HepG2 (cell line): ENCODE results near the gene GPN1. TPM values are rescaled to one million over a fixed set of nuclear protein-coding genes. Genes with fewer than 3 reads are reported as not detected.

ENCODE experiments used
- DZIP1 ChIP-seq: sonication (generic); formaldehyde crosslinking; IDR thresholded peaks from 2 replicates; pipeline ENCODE4 v1.5.0; 2020; ENCODE audit warnings: mild to moderate bottlenecking, missing genetic modification reagents
- ERF ChIP-seq: IDR thresholded peaks from 2 replicates; pipeline ENCODE4 v1.6.1; 2018; ENCODE audit warnings: missing biosample characterization, missing genetic modification reagents
- ETV5 ChIP-seq: IDR thresholded peaks from 2 replicates; pipeline ENCODE4 v1.6.1; 2018; ENCODE audit warnings: missing biosample characterization, missing genetic modification reagents, inconsistent platforms, borderline replicate concordance
- ETV6 ChIP-seq: sonication (generic); formaldehyde crosslinking; conservative IDR thresholded peaks from 2 replicates; pipeline ENCODE4 v1.4.0; 2020; ENCODE audit warnings: missing genetic modification reagents
- GMEB1 ChIP-seq: sonication (generic); formaldehyde crosslinking; IDR thresholded peaks from 2 replicates; pipeline ENCODE4 v1.5.1; 2020; ENCODE audit warnings: missing genetic modification reagents, mild to moderate bottlenecking, borderline replicate concordance
- NR3C1 ChIP-seq: sonication (generic); formaldehyde crosslinking; IDR thresholded peaks from 2 replicates; pipeline ENCODE4 v1.4.0; 2020; ENCODE audit warnings: missing genetic modification reagents
- SMC3 ChIP-seq: IDR thresholded peaks from 2 replicates; pipeline ENCODE4 v1.6.1; 2011; ENCODE audit warnings: low read length, improper control_type of control experiment
- ZBTB25 ChIP-seq: IDR thresholded peaks from 2 replicates; pipeline ENCODE4 v1.6.1; 2018; ENCODE audit warnings: missing genetic modification reagents
- ZBTB44 ChIP-seq: sonication (generic); formaldehyde crosslinking; IDR thresholded peaks from 2 replicates; pipeline ENCODE4 v1.4.0; 2020; ENCODE audit warnings: missing genetic modification reagents
- ZNF142 ChIP-seq: sonication (generic); formaldehyde crosslinking; IDR thresholded peaks from 2 replicates; pipeline ENCODE4 v1.4.0; 2020; ENCODE audit warnings: missing genetic modification reagents
- ZNF143 ChIP-seq: sonication (generic); formaldehyde crosslinking; IDR thresholded peaks from 2 replicates; pipeline ENCODE4 v1.4.0; 2020; ENCODE audit warnings: missing genetic modification reagents
- ZNF597 ChIP-seq: sonication (generic); formaldehyde crosslinking; IDR thresholded peaks from 2 replicates; pipeline ENCODE4 v1.5.0; 2020; ENCODE audit warnings: missing genetic modification reagents
- polyA plus RNA-seq, 8 experiments: library from polyadenylated mRNA; depleted of rRNA in 3 of 8; stranded (reverse) in 7 of 8; unstranded in 1 of 8; fragments of >200 nt; fragmentation: Illumina TruSeq in 4 of 8; extraction: Trizol in 4 of 8; gene quantifications; 2 replicates each; pipeline versions ENCODE4 v1.2.1 to v1.2.3, GENCODE V29; 2011 to 2016; ENCODE audit warnings: low read depth in 4 of 8, missing spikeins in 1 of 8, mixed read lengths in 1 of 8; ENCODE audit not compliant: insufficient read depth in 1 of 8
- total RNA-seq, 5 experiments: library from RNA; depleted of rRNA; stranded (reverse); fragments of >200 nt; fragmentation: Illumina TruSeq; extraction: Trizol; gene quantifications; 2 replicates each; pipeline ENCODE4 v1.2.3, GENCODE V29; 2016; ENCODE audit warnings: low read depth in 1 of 5

GPN1 gene
- total and polyA plus RNA-seq, 2 of the 13 experiments (the other 11 are each of a cell fraction or from before 2014, with no cell fraction given): 54.5 to 62.7 TPM

- 0 out of 2 replicates have a peak, but pooled peaks have one; percentile 66 for TF ChIP-seq ZNF142 (CRISPR knock-in tag)
- peak; percentile 88 for TF ChIP-seq ZBTB25 (CRISPR knock-in tag)
- no peak for TF ChIP-seq ZNF597 (CRISPR knock-in tag)
- TF ChIP-seq SMC3: no peak
- TF ChIP-seq GMEB1: peak; percentile 71; the same call in 1 of the 2 replicates
- TF ChIP-seq DZIP1: 0 out of 2 replicates have a peak, but pooled peaks have one; percentile 24
- TF ChIP-seq ZBTB44 (CRISPR knock-in tag): peak; percentile 90
- TF ChIP-seq ETV6 (CRISPR knock-in tag): peak; percentile 25
- peak; percentile 86 for TF ChIP-seq ERF
- no peak for TF ChIP-seq NR3C1 (CRISPR knock-in tag)
- no peak for TF ChIP-seq ZNF143
- TF ChIP-seq ETV5 (CRISPR knock-in tag): peak; percentile 74
Measured at GRCh38 chr2:27628767-27629709, at the start of gene GPN1, which contains the start of gene CCDC121 (continued).
